Keratinocyte (primary cell): Measurements from ENCODE around the gene PHF2. TPM values are rescaled to one million over a fixed set of nuclear protein-coding genes. Genes with fewer than 3 reads are reported as not detected.

ENCODE experiments used
- DNase-seq: peaks from one replicate; pipeline ENCODE4 v3.0.0-alpha.2; 2011; ENCODE audit warnings: low read depth, missing footprints, low spot score
- FAIRE-seq: peaks from 2 replicates; lab custom pipeline; 2011; peaks lifted over from hg19 to GRCh38; lab: Jason Lieb, UNC
- H2AFZ ChIP-seq: 2 replicates; pipeline ENCODE4 v1.6.0; 2012; ENCODE audit warnings: low read length, control low read depth, inconsistent platforms; ENCODE audit not compliant: control insufficient read depth
- H3K27ac ChIP-seq: 2 replicates; pipeline ENCODE4 v1.5.1; 2011; ENCODE audit warnings: low read length; ENCODE audit not compliant: control insufficient read depth, insufficient read depth
- H3K27me3 ChIP-seq: 3 replicates; pipeline ENCODE4 v1.6.0; 2011; ENCODE audit warnings: low read length; ENCODE audit not compliant: control insufficient read depth, insufficient read depth; ENCODE audit errors: extremely low read depth
- H3K36me3 ChIP-seq, 2 experiments: 2 replicates in 1 of 2; 3 replicates in 1 of 2; pipeline ENCODE4 v1.5.1; 2011; ENCODE audit warnings: low read length in 2 of 2, mild to moderate bottlenecking in 1 of 2; ENCODE audit not compliant: control insufficient read depth in 2 of 2, insufficient read depth in 2 of 2; ENCODE audit errors: extremely low read depth in 1 of 2
- H3K4me1 ChIP-seq: 3 replicates; pipeline ENCODE4 v1.5.1; 2011; ENCODE audit warnings: low read length; ENCODE audit not compliant: control insufficient read depth, insufficient read depth; ENCODE audit errors: extremely low read depth
- H3K4me2 ChIP-seq: 3 replicates; pipeline ENCODE4 v1.6.0; 2011; ENCODE audit warnings: low read depth, low read length; ENCODE audit not compliant: control insufficient read depth, insufficient read depth; ENCODE audit errors: extremely low read depth
- H3K4me3 ChIP-seq, 3 experiments: fragments of 200-600 bp in 1 of 3; sonication (generic) in 1 of 3; 2 replicates in 2 of 3; 3 replicates in 1 of 3; pipeline ENCODE4 v1.5.1; 2011 to 2016; ENCODE audit warnings: low read length in 3 of 3, mild to moderate bottlenecking in 3 of 3, control low read depth in 2 of 3, inconsistent platforms in 1 of 3, low read depth in 1 of 3, mixed read lengths in 1 of 3, mixed run types in 1 of 3, moderate library complexity in 1 of 3; ENCODE audit not compliant: control insufficient read depth in 2 of 3, insufficient read depth in 2 of 3; ENCODE audit errors: extremely low read depth in 1 of 3
- H3K79me2 ChIP-seq: 2 replicates; pipeline ENCODE4 v1.6.0; 2012; ENCODE audit warnings: low read length; ENCODE audit not compliant: control insufficient read depth, insufficient read depth
- H3K9ac ChIP-seq: 3 replicates; pipeline ENCODE4 v1.6.0; 2011; ENCODE audit warnings: low read length; ENCODE audit not compliant: control insufficient read depth, insufficient read depth; ENCODE audit errors: extremely low read depth
- H3K9me1 ChIP-seq: 3 replicates; pipeline ENCODE4 v1.6.0; 2011; ENCODE audit warnings: low read length; ENCODE audit not compliant: control insufficient read depth, insufficient read depth; ENCODE audit errors: extremely low read depth
- H3K9me3 ChIP-seq: 2 replicates; pipeline ENCODE4 v1.5.1; 2012; ENCODE audit warnings: low read depth, low read length; ENCODE audit not compliant: control insufficient read depth
- H4K20me1 ChIP-seq: 3 replicates; pipeline ENCODE4 v1.6.0; 2011; ENCODE audit warnings: low read length; ENCODE audit not compliant: control insufficient read depth, insufficient read depth; ENCODE audit errors: extremely low read depth
- EZH2 ChIP-seq: IDR thresholded peaks from one replicate; pipeline ENCODE4 v1.6.1; 2012; ENCODE audit warnings: inconsistent platforms, mild to moderate bottlenecking, low read length, moderate library complexity
- dilution Hi-C: fragments of 300-500 bp; cut with MboI; formaldehyde crosslinking; loops from one replicate; pipeline ENCODE4 v1.7.0; 2020; ENCODE audit warnings: low sequenced_read_pairs; ENCODE audit not compliant: extremely low pct_ligation_motif_present
- polyA plus RNA-seq, 5 experiments: library from polyadenylated mRNA; depleted of rRNA in 3 of 5; stranded (reverse) in 3 of 5; stranded (forward) in 1 of 5; unstranded in 1 of 5; fragments of >200 nt; gene quantifications; 1 replicate in 1 of 5; 2 replicates in 3 of 5; 3 replicates in 1 of 5; pipeline versions ENCODE4 v1.2.1 to v1.2.3, GENCODE V29; 2011 to 2012; ENCODE audit warnings: missing spikeins in 2 of 5, low read depth in 1 of 5, low replicate concordance in 1 of 5
- TF ChIP-seq, protein P1 (sequence below), 3 experiments: IDR thresholded peaks in 1 of 3; conservative IDR thresholded peaks in 1 of 3; optimal IDR thresholded peaks in 1 of 3; 2 replicates in 2 of 3; 3 replicates in 1 of 3; pipeline versions ENCODE3 to v1.5.1; 2011; ENCODE audit warnings: low read length in 3 of 3, mild to moderate bottlenecking in 3 of 3, moderate library complexity in 2 of 3, control low read depth in 1 of 3, inconsistent platforms in 1 of 3; ENCODE audit not compliant: insufficient read depth in 2 of 3; ENCODE audit errors: extremely low read depth in 1 of 3

PHF2 gene
- polyA plus RNA-seq, 1 donor (not counting 4 experiments of a cell fraction or from before 2014, with no cell fraction given), result 5.1 TPM

DNA sequence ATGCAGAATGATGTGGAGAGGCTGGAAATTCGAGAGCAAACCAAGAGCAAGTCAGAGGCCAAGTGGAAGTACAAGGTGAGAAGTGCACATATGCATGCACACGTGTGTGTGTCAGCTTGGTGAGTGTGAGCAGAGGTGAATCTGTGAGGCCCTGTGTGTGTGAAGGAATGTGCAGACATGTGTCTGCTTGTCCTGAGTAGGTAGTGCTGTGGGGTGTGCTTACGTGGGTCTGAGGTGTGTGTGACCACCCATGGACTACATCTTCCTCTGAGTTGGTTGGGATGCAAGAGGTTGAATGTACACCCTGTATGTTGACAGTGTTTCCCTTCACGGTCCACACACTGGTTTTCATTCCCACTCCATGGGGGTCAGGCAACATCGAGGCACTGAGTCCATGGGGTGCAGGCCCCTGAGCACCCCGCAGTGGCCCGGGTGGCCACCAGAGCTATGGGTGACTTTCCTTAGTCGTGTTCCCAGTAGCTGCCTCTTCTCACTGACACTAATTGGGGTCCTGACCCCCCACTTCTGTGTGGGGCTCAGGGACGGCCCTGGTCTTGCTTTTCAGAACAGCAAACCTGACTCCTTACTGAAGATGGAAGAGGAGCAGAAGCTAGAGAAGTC lies 86.7 kb downstream of the PHF2 start:
- Histone ChIP-seq H3K4me3 (no peak overlapping the region), H2AFZ (no peak overlapping the region), H3K27ac (no peak overlapping the region), H3K9me3 (no peaks in the 10 kb centered on the region), H3K9ac (no peak overlapping the region), H3K4me1 (no peaks in the 10 kb centered on the region), H3K79me2 (no peaks in the 10 kb centered on the region), H4K20me1 (no peaks in the 10 kb centered on the region), H3K36me3 (peaks cover 3 to 8% of the 10 kb centered on the region in 2 experiments), H3K27me3 (no peaks in the 10 kb centered on the region), H3K9me1 (no peaks in the 10 kb centered on the region), H3K4me2 (no peak overlapping the region)
- dilution Hi-C loops, result no loop called here
- FAIRE-seq (no peak), DNase-seq (no peak)
- no peak for TF ChIP-seq EZH2
- TF ChIP-seq, protein P1, sequence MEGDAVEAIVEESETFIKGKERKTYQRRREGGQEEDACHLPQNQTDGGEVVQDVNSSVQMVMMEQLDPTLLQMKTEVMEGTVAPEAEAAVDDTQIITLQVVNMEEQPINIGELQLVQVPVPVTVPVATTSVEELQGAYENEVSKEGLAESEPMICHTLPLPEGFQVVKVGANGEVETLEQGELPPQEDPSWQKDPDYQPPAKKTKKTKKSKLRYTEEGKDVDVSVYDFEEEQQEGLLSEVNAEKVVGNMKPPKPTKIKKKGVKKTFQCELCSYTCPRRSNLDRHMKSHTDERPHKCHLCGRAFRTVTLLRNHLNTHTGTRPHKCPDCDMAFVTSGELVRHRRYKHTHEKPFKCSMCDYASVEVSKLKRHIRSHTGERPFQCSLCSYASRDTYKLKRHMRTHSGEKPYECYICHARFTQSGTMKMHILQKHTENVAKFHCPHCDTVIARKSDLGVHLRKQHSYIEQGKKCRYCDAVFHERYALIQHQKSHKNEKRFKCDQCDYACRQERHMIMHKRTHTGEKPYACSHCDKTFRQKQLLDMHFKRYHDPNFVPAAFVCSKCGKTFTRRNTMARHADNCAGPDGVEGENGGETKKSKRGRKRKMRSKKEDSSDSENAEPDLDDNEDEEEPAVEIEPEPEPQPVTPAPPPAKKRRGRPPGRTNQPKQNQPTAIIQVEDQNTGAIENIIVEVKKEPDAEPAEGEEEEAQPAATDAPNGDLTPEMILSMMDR (optimal IDR thresholded peaks at IDR 0.05 in 1 of 3, IDR thresholded peaks at IDR 0.05 in 1 of 3, conservative IDR thresholded peaks at IDR 0.05 in 1 of 3; ENCODE audit: extremely low read depth in 1 of 3, insufficient read depth in 2 of 3, low read length in 3 of 3), result no peak

DNA sequence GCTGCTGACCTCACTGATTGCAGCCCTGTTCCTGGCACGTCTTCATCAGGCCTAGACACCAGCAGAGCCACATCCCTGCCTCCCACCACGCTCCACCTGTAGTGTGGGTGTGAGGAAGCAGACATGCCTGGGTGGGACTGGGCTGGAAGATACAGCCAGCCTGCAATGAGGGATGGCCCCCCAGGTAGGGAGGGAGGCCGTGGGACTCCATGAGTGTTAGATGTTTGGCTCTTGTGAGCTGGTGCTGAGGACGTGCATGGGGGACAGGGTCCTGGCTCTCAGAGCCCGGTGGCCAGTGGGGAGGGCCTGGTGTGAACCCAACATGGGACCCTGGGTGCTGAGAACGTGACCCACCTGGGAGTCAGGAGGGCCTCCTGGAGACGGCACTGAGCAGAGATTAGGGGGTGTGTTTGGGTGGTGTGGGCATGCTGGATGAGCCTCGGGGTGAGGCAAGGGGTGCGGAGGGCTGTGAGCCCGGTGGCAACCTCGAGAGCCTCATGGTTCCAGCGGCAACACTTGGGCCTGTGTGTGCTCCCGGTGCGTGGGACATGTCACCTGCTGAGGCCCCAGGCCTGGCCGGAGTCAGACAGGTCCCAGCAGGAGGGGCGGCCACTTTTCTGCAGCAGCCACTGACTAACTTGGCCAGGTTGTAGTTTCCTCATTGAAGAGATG lies 87.6 kb downstream of the PHF2 start:
- Histone ChIP-seq H3K4me2 (no peak overlapping the region), H3K9ac (no peak overlapping the region), H3K79me2 (no peaks in the 10 kb centered on the region)

More for the DNA sequence above, 87.6 kb downstream of the PHF2 start:
- no peak for FAIRE-seq
- dilution Hi-C loops, result no loop called here
- no peak overlapping the region for H2AFZ ChIP-seq
- no peaks in the 10 kb centered on the region for H3K27me3 ChIP-seq
- H3K4me1 ChIP-seq, result no peaks in the 10 kb centered on the region
- no peaks in the 10 kb centered on the region for H3K9me1 ChIP-seq
- TF ChIP-seq EZH2, result no peak
- TF ChIP-seq, protein P1 (optimal IDR thresholded peaks at IDR 0.05 in 1 of 3, IDR thresholded peaks at IDR 0.05 in 1 of 3, conservative IDR thresholded peaks at IDR 0.05 in 1 of 3; ENCODE audit: extremely low read depth in 1 of 3, insufficient read depth in 2 of 3, low read length in 3 of 3), result no peak
- H3K36me3 ChIP-seq, result peaks cover 3 to 8% of the 10 kb centered on the region in 2 experiments
- H4K20me1 ChIP-seq, result no peaks in the 10 kb centered on the region
- H3K4me3 ChIP-seq, result no peak overlapping the region
- no peaks in the 10 kb centered on the region for H3K9me3 ChIP-seq
- no peak for DNase-seq
- H3K27ac ChIP-seq, result no peak overlapping the region
